Raji (cell line): ENCODE data around the gene ABHD10.

Experiments used
- POLR2A ChIP-seq: IDR thresholded peaks from 2 replicates; pipeline ENCODE4 v1.6.1; 2011; ENCODE audit warnings: low read depth, low read length, control low read depth; ENCODE audit not compliant: insufficient read depth

Gene ABHD10

DNA sequence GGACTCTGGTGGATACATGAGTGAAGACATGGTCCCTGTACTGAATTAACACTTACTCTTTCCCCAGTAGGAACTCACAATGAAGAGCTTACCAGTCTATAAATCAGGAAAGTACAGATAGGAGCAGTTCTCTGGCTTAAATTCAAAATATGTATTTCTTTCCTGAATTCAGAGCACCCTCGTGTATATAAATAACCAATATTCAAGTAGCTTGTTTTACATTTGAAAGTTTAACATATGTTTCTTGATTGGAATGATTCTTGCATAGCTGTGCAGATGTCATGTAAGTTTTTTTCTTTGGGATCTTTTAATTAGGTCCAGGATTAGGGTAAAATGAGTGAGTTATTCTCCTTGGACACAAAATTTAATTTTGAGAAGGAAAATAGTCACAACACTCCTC, 40.9 kb downstream of the ABHD10 start:
- no peak for TF ChIP-seq POLR2A

DNA sequence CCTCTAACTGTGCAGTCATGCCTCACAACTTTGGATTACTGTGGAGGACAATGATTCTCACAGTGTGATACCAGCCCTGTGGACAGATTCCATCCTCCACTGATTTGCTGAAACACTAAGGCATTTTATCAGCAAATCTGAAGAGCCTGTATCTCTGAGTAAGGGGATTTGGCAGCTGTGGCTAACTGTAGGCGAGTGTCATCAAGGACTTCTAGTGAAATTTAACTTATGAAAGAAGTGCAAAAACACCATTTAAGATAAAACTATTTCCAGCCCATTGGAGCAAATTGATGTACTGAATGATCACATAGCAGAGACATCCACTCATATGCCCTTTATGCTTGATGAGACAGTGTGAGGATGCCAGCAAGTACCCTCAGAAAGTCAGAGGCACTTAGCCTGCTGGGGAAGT, 41.9 kb downstream of the ABHD10 start:
- TF ChIP-seq POLR2A = no peak

DNA sequence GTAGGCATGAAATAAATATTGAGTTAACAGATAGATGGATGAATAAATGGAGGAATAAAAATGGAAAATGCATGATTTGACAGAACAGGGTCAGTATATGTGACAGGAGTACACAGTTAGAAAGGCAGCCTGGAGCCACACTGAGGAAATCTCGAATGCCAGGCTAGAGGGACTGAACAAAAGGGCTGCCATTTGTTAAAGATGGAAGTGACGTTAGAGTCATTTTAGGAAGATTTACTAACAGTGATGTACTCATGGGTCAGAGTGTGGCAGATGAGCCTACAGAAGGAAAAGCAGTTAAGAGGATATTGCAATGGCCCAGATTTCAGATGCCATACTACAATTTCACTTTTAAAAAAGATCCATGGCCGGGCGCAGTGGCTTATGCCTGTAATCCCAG, 48.3 kb downstream of the ABHD10 start:
- TF ChIP-seq POLR2A = no peak

DNA sequence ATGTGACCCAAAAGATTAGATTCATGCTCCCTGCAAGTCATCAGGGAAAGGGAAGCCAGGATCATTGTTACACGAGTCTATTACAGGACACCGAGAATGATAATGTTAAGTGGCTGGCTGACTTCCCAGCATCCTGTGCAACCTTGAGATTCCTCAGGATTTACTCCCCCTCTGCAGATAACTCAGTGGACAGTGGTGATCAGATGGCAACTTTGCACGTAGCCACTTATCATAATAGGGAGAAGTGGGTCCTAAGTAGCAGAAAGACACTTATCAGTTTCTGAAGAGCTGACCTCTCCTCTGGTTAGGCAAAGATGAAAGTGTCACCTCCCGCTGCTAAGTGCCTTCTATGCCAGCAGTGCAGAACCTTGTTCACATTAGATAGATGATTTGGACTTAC, 49.0 kb downstream of the ABHD10 start:
- TF ChIP-seq POLR2A = no peak

DNA sequence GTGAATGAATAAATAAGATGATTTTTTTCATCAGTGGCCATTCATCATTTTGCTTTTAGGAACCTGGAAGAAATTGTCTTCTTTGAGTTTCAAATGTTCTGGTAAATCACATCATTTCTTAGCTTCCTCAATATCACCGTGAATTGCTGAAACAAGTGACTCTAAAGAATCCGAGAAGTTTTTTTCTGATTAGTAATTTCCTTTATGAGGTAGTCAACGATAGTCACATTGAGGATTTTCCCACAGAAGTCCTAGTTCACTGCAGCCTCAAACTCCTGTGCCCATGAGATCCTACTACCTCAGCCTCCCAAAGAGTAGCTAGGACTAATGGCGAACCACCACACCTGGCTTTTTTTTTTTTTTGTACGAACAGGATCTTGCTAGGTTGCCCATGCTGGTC, 52.1 kb downstream of the ABHD10 start:
- TF ChIP-seq POLR2A = no peak

DNA sequence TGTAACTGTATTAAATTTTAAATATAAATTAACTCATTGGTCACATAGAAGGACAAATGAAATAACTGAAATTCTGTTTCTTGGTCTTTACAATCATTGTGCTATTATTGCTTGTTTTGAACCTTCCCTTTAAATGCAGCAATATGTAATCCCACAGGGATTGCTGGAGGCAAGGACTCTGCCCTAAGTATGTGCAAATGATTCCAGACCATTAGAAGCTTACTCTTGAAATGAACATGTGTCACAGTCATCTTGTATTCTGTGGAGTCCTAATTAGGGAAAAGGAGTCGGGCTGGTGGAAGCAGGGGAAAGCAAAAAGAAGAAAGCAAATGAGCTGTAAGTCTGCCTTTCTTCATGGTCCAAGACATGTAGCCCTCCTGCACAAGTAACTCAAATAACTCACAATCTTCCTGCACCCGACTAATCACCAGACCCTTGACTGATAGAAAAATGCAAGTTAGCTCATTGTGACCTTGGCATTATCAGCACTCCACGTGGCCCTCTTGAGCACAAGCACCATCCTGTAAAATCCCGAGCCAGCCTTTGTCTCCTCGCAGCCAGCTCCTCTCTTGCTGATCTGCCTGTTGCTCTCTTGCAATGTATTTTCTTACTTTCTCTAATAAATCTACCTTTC, 53.4 kb downstream of the ABHD10 start:
- TF ChIP-seq POLR2A = no peak

DNA sequence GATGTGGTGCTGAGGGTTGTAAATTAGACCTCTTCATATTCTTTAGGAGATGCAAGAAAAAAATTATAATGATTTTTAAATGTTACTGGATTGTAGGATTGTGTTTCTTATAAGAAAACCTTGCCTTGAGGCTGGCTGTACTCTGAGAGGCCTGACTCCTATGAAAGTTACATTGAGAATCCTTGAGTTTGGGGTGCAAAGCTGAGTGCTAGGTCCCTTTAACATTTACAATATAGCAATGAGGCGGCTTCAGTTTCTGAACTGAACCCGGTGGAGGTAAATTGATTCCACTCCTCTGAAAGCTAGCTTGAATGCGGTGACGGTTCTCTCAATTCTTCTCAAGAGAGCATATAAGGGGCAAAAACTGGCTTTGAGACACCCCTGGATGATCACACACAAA, 55.6 kb downstream of the ABHD10 start, which contains the start of gene TMPRSS7:
Gene TMPRSS7 (plus strand): TSS at position 301 of the 400 bp plus-strand sequence. CDS start 110 bp downstream, outside the sequence.
- no peak for TF ChIP-seq POLR2A

DNA sequence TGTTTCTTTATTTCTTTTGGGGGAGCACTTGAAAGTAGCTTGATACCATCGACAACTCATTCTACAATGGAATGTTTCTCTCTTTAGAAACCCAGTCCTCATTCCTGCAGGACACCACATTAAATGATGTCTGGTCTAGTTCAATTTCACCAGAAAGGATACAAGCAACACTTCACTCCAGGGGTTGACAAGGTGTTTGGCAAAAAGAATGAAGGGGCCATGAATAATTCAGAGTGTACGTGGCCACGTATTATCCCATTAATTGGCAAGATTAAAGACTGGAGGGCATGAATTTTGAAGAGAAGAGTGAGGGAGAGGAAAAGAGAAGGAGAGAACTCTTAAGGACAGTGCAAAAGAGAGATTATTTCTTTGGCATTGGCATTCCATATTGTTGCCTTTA, 56.4 kb downstream of the ABHD10 start:
- no peak for TF ChIP-seq POLR2A

DNA sequence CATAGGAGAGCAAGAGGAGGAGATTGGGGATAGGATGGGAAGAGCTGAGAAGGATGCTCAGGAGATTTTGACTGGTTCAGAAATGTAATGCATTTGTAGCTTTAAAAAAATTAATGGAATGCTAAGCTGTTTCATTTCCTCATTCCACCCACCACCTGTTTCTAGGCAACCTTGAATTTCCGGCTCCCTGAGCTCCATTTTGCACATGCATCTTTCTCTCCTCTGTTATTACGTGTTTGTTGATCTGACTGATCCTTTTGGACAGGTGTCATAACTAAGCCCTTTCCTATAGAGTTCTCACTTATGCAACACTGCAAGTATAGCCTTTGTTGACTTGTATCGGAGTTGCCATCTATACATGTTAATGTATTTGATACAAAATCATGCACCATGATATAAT, 60.0 kb downstream of the ABHD10 start:
- TF ChIP-seq POLR2A = no peak

DNA sequence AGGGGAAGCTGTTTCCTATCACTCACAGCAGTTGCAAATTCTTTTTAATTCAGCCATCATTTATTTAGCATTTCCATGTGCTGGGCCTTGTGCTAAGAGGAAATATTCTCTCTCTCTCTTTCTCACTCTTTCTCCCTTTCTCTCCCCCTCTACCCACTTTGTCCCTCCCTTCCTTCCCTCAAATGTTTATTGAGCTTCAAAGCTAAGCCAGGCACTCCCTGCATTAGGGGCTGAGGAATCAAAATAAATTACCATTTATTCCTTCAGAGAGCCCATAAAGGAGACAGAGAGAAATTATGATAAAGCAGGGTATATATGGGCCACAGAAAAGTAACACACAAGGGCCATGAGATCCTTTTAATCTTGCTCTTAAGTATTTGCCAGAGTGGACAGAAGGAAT, 62.5 kb downstream of the ABHD10 start:
- no peak for TF ChIP-seq POLR2A

DNA sequence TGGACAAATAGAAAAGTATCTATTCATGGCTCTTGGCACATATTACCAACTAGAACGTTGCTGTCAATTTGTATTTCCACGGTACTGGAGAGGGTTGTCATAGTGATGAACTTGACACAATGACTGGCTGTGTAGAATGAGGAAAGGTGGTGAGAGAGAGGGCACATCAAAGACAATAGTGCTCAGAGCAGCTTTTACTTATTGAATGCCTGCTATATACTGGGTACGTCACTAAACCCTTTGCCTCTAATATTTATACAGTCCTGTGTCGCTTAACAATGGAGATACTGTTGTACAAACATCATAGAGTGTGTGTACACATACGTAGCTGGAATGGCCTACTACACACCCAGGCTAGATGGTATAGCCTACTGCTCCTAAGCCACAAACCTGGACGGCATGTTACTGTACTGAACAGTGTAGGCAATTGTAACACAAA, 64.0 kb downstream of the ABHD10 start:
- no peak for TF ChIP-seq POLR2A
